HT-29 (cell line): ENCODE results near the gene KCNN2. TPM values are rescaled to one million over a fixed set of nuclear protein-coding genes. Genes with fewer than 3 reads are reported as not detected.
"Not testable (repeated sequence)": the region's sequence is repeated elsewhere in the genome, so short reads cannot be mapped to it uniquely, and the experiment has no call there.

Experiments
- DNase-seq: peaks from one replicate; pipeline ENCODE4 v3.0.0-alpha.2; 2015; ENCODE audit warnings: low spot score
- total RNA-seq: library from RNA; depleted of rRNA; stranded (reverse); fragments of >200 nt; shearing (Covaris generic); gene quantifications from 2 replicates; pipeline ENCODE4 v1.2.3, GENCODE V29; 2014

KCNN2 gene
- total RNA-seq, 1 experiment from 2014 or later: not detected

GRCh38 chr5:114418176-114419066, 56.6 kb downstream of the KCNN2 start:
- no peak for DNase-seq

DNA sequence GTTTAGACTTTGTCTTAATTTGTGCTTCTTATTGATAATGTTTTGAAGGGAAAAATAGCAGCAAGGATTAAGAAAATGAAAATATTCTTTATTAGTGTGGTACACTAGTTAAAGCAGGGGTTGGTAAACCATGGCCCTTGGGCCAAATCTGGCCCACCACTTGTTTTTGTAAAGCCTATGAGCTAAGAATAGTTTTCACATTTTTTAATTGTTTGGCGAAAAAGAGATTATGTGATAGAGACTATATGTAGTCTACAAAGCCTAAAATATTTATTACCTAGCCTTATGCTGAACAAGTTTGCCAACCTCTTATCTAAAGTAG, 57.2 kb downstream of the KCNN2 start:
- DNase-seq: no peak

GRCh38 chr5:114419959-114420358, 58.1 kb downstream of the KCNN2 start:
- DNase-seq: no peak

- no peak for DNase-seq
Observed at GRCh38 chr5:114427204-114427603, 65.3 kb downstream of the KCNN2 start.

DNA sequence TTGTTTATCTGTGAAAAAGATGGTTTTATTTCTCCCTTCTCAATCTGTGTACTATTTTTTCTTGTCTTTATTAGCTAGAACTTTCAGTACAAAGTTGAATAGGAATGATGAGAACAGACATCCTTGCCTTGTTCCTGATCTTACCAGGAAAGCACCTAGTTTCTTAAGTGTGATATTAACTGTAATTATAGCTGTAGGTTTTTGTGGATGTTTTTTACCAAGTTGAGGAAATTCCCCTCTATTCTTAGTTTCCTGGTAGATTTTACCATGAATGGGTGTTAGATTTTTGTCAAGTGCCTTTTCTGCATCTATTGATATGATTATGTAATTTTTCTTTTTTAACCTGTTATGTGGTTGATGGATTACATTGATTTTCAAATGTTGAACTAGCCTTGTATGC, 68.7 kb downstream of the KCNN2 start:
- no peak for DNase-seq

DNA sequence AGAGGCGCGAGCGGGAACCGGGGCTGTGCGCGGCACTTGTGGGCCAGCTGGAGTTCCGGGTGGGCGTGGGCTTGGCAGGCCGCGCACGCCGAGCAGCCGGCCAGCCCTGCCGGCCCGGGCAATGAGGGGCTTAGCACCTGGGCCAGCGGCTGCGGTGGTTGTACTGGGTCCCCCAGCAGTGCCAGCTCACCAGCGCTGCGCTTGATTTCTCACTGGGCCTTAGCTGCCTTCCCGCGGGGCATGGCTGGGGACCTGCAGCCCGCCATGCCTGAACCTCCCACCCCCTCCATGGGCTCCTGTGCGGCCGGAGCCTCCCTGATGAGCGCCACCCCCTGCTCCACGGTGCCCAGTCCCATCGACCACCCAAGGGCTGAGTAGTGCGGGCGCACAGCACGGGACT, 70.8 kb downstream of the KCNN2 start:
- not testable (repeated sequence) for DNase-seq

DNA sequence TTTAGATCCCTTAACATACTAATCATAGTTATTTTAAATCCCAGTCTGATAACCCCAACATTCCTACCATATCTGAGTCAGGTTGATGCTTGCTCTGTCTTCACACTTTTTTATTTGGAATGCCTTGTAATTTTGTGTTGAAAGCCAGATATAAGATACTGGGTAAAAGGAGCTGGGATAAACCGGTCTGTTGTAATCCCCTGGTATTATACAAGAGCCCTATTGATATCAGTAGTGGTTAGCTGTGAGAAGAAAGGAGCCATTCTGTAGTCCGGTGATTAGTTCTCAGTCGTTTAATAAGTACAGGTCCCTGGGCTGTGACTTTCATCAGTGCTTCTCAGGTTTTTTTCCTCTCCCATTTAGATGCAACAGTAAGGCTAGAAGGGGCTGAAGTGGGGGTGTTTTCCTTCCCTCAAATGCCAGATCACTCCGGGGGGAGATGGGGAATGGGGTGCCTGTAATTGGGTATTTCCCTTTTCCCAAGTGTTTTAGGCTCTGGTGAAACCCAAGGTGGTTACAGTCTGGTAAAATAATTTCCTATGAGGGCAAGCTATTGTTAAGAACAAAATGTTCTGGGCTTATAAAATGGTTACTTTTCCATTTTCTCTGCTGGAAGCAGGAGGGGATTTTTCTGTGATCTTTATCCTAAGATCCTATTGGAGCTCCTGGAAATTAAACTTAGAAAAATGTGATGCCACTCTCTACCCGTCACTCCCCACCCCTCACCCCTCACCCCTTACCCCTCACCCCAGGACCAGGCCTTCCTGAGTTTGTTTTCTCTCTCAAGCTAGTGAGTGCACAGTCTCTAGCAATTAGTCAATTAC, 72.7 kb downstream of the KCNN2 start:
- DNase-seq: no peak

DNA sequence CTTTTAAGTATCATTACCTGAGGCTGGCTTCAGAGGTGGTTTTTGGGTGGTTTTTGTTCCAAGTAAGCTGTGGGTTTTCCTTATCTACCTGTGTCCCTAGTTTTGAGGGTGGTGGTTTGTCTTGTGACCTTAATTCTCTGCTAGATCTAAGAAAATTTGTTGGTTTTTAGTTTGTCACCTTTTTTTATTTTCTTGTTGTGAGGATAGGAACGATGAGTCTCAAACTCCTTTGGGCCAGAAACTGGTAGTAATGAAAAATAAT, 73.3 kb downstream of the KCNN2 start:
- no peak for DNase-seq

DNA sequence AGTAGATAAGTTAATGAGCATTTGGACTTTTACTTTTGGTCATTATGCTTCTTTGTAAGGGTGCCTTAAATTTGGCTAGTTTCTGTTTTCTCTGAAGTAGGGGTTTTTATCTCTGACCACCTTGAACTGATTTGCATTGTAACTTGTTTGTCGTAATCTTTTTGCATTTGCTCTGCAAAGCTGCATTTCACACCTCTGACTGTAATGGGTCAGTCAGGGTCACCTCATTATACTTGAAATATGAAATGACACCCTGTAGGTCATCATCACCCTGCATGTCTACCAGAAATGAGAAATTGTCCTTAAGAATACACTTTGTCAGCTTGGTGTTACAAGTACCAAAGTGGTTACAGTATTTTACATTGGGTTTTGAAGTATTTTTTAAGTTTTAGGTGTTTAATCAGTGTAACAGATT, 74.0 kb downstream of the KCNN2 start:
- no peak for DNase-seq

DNA sequence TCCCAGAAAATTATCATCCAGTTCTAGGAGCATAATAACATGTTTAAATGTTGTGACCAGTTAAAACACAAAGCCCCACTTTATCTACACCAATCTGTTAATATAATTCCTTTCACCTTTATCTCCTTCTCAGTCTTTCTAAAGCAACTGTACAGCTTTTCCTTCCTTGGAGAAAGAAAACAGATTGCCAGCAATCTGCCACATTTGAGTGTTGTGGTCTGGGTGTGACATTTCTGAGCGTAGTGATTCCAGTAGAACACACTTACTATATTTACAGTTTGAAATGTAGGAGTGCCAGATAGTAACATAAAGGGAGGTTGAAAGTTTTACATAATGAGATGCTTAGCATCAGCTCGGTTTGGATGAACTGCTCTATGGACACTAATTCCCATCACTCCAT, 76.1 kb downstream of the KCNN2 start:
- no peak for DNase-seq

DNA sequence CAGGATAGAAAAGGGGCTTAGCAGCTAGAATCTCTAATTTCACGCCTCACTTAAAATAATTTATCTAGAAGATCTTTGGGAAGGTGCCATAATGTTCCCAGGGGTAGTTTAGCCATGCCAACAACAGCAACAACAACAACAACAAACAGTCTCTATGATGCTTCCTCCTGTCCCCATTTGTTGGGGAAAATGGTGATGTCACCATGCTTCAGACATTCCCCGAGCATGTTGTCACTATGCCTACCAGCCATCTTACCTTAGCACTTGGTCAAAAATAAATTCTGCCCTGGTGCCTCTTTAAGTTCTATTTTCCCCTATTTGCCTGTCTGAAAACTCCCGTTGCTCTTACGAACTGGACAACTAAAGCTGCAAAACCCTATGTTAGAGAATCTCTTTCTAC, 76.6 kb downstream of the KCNN2 start:
- no peak for DNase-seq

DNA sequence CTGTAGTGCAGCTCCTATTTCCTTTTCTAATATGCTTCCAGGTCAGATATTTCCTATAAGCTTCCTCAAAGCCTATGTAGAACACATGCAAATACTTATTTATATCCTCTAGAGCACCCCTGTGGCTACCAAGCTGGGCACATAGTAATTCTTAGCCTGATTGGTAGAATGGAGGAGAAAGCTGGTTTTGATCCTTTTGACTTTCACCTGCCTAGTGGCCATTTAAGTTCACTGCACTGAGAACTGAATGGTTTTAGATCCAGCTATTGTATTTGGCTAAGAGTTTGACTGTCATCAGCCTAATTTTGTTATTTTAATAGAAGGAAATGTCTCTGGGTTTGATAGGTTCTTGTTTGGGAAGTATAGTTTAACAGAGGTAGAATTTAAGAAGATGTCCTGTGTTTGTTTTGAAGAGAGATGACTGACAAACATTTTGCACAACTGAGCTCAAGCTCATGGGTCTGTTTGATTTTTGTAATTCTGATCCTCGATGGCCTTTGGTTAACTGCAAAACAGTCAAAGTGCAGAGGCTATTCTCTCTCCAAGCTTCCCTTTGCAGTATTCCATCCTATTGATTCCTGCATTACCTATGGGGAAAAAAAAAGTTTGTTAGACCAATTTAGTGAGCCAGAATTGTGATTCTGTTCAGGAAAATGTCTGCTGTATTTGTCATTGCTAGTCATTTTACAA, 85.4 kb downstream of the KCNN2 start:
- DNase-seq: peak; percentile 13

GRCh38 chr5:114448481-114448880, 86.6 kb downstream of the KCNN2 start:
- no peak for DNase-seq

DNA sequence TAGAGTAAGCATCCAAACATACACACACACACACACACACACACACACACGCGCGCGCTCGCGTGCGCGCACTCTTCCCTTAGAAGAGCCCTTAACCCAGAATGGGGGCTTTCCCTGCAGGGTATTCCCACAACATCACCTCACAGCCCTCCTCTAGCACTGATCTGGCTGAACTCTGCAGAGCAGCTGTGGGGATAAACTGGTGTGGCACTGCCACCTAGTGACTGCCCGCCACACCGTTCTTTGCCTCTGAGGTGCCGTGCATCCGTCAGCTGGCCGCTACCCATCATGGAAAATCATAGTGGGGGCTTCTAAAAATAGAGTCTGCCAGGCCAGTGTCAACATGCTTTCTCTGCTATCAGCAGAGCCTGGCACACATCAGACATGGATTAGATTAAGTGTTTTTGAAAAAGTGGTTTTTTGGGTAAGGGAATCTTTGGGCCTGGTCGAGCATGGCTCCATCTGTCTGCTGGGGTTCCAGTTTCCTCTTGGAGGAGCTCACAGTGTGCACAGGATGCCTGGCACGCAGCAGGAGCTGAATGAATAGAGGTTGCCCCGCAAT, 88.1 kb downstream of the KCNN2 start:
- peak; percentile 69 for DNase-seq

DNA sequence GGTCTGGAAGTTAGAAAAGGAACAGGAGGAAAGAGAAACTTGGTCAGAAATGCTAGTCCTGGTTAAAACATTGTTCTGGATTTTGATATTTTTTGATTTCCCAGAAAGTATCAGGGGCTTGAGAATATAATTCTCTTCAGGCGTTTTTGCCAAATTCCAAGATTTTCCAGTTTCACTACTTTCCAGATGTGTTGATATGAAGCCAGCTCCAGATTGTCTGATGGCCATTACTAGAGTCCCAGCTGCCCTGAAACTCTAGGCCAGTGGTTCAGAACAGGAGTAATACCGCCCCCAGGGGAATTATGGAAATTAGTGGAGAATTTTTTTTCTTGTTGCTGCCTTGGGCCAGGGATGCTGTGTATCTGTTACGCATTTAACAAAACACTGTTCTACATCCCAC, 88.6 kb downstream of the KCNN2 start:
- DNase-seq: peak; percentile 11

GRCh38 chr5:114458726-114459125, 96.9 kb downstream of the KCNN2 start:
- DNase-seq: no peak

DNA sequence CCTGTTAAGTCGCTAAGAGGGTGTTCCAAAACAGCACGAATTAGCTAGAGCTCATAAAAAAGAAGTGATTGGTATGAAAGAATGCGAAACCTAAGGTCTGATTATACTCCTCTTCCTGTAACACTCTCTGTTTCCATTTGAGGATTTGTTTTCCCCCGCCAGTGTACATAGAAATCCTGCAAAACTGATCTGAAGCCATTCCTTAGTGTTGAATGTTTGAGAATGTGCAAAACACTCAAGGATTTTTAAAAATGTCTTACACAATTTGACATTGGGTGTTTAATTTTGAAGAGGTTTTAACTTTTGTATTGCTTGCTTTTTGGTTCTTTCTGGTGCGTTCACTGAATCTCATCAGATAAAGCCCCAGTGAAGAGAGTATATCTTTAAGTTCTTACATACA, 105.3 kb downstream of the KCNN2 start:
- no peak for DNase-seq

GRCh38 chr5:114467729-114468128, 105.9 kb downstream of the KCNN2 start:
- no peak for DNase-seq

DNA sequence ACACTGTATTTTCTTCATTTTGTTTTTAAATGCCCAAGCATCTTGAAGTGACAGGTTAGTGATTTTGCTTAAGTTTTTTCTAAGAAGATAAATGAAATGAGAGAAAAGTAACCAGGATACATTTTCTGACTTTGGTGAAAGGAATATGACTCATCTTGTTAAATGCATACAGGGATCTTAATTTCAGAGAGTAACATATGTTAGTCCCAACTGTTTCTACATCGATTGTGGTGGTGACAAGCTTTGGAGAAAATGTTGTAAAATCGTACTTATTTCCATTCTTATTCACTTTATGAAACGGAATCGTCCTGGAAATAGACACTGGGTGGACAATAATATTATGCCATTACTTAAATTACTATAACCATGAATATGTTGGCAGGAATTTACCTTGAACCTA, 107.5 kb downstream of the KCNN2 start:
- no peak for DNase-seq

GRCh38 chr5:114471529-114471928, 109.7 kb downstream of the KCNN2 start:
- no peak for DNase-seq

DNA sequence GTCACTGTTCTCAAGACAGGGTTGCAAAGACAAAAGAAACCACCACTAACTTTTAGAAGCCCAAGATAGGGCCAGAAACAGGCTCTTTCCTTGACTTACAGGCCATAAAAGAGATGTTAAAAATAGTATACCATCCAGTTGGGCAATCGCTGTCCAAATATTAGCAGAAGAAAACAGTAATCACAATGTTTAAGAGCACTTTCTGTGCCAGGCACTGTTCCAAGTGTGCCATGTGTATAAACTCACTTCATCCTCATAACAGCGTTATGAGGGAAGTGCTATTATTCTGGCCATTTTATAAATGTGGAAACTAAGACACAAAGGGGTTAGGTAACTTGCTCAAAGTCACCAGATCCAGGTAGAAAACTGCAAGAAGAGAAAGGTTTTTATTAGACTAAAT, 111.7 kb downstream of the KCNN2 start:
- DNase-seq: no peak

GRCh38 chr5:114477816-114478334, 116.0 kb downstream of the KCNN2 start:
- DNase-seq: no peak
